ENCODE measurements around the gene CYP46A1. TPM values are rescaled to one million over a fixed set of nuclear protein-coding genes. Genes with fewer than 3 reads are reported as not detected.

Gene CYP46A1
- total RNA-seq, 4 donors from 2014 or later, result 0.04 to 1.1 TPM; not detected in 2

DNA sequence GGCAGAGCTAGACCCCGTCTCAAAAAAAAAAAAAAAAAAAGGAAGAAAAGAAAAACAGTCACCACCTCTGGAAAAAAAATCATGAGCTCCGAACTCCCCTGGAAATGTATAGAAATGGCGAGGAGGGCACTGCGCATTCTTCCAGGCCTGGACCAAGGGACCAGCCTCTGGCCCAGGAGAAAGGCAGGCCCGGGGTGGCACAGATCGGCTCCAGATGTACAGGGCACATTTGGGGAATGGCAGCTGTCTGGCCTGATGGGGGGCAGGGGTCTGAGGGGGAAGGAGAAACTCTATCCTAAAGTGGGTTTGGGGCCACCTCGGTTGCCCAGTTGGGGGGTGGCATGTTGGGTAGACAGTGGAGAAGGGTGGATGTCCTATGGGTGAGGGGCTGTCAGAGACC, 63.1 kb downstream of the CYP46A1 start:
- H3K4me3 ChIP-seq, result no peak overlapping the region

DNA sequence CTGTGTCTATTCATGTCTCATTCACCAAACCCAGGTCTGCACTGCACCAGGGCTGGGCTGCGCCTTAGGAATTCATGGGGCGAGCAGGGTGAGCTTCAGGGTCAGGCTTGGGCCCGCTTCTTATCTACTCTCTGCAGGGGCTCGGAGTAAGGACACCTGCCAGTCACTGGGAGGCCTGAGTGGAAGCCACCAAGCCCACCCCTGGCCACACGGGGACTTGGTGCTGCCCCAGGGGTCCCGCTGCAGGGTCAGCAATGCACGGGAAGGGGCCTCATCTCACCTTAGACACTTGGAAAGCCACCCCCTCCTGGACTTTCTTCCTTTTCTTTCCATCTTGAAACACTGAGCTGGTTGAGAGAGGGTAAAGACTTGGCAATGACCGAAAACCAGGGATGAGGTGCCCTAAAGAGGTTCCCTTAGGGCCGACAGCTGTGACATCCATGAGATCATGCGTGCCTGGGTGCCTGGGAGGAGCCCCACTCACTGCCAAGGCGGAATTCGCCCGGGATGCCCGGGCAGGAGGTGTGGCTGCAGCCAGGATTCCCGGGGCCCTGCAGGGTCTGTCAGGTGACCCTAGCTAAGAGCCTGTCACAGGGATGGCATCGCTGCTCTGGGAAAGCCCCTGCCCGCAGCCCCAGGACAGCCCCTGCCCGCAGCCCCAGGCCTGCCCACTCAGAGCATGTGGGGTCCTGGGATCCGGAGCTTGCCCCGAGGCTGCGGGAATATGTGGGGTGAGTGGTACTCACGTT, 63.7 kb downstream of the CYP46A1 start:
- Histone ChIP-seq H3K27me3 (peaks cover 0 to 54% (median 0%) of the 10 kb centered on the region in 4 donors), H3K4me3 (no peak overlapping the region), H3K4me1 (peaks cover 22 to 79% (median 32%) of the 10 kb centered on the region in 3 donors), H3K27ac (peak overlapping the region; percentile 17 to 85 (median 68)), H3K36me3 (no peaks in the 10 kb centered on the region), H3K9me3 (no peaks in the 10 kb centered on the region)
- intact Hi-C loops (cut with DNase I), result no loop called here
- TF ChIP-seq, protein P1, sequence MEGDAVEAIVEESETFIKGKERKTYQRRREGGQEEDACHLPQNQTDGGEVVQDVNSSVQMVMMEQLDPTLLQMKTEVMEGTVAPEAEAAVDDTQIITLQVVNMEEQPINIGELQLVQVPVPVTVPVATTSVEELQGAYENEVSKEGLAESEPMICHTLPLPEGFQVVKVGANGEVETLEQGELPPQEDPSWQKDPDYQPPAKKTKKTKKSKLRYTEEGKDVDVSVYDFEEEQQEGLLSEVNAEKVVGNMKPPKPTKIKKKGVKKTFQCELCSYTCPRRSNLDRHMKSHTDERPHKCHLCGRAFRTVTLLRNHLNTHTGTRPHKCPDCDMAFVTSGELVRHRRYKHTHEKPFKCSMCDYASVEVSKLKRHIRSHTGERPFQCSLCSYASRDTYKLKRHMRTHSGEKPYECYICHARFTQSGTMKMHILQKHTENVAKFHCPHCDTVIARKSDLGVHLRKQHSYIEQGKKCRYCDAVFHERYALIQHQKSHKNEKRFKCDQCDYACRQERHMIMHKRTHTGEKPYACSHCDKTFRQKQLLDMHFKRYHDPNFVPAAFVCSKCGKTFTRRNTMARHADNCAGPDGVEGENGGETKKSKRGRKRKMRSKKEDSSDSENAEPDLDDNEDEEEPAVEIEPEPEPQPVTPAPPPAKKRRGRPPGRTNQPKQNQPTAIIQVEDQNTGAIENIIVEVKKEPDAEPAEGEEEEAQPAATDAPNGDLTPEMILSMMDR (IDR thresholded peaks at IDR 0.05), result no peak
- TF ChIP-seq POLR2A (IDR thresholded peaks at IDR 0.05), result no peak
- 60 to 87% methylated on average over 6 to 10 of the region's 22 CpGs for WGBS, 2 donors
- DNase-seq, result no peak

More for the DNA sequence above, 63.1 kb downstream of the CYP46A1 start:
- Histone ChIP-seq H3K36me3 (no peaks in the 10 kb centered on the region), H3K9me3 (no peaks in the 10 kb centered on the region), H3K27ac (peak overlapping the region; percentile 17 to 85 (median 68)), H3K4me1 (peaks cover 16 to 73% (median 26%) of the 10 kb centered on the region in 3 donors), H3K27me3 (peaks cover 0 to 51% (median 0%) of the 10 kb centered on the region in 4 donors)
- 66 to 76% methylated on average over 6 to 7 of the region's 7 CpGs for WGBS, 2 donors
- no peak for DNase-seq
- intact Hi-C loops (cut with DNase I), result no loop called here
- TF ChIP-seq, protein P1 (IDR thresholded peaks at IDR 0.05), result no peak
- TF ChIP-seq POLR2A (IDR thresholded peaks at IDR 0.05), result no peak

DNA sequence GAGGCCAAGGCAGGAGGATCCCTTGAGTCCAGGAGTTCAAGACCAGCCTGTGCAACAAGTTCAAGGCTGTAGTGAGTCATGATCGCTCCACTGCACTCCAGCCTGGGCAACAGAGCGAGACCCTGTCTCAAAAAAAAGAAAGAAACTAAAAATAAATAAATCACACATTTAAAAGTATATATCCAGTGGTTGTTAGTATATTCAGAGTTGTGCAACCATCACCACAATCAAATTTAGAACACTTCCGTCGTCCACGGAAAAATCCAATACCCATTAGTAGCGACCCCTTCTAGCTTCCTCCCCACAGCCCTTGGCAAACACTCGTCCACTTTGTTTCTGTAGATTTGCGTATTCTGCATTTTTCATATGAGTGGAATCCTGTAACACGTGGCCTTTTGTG, 64.4 kb downstream of the CYP46A1 start:
- TF ChIP-seq, protein P1 (IDR thresholded peaks at IDR 0.05), result no peak
- TF ChIP-seq POLR2A (IDR thresholded peaks at IDR 0.05), result no peak

DNA sequence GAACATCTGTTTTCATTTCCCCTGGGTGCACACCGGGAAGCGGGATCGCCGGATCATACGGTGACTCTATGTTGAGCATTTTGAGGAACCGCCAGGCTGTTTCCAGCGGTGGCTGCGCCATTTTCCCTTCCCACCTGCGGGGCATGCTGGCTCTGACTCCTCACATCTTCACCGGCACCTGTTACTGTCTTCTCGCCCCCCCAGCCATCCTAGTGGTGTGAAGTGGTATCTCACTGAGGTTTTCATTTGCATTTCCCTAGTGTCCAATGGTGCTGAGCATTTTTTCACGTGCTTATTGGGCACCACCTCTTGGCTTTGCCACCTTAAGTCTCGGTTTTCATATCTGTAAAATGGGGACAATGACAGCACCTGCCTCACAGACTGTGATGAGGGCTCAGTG, 65.0 kb downstream of the CYP46A1 start:
- DNase-seq, result no peak
- Histone ChIP-seq H3K4me3 (no peak overlapping the region), H3K27me3 (peaks cover 0 to 59% (median 0%) of the 10 kb centered on the region in 4 donors), H3K9me3 (no peaks in the 10 kb centered on the region), H3K36me3 (no peaks in the 10 kb centered on the region), H3K4me1 (peaks cover 32 to 90% (median 46%) of the 10 kb centered on the region in 3 donors), H3K27ac (peak overlapping the region in 3 of 4 donors; percentile 36 to 88 (median 75))
- WGBS, 2 donors, result 74 to 78% methylated on average over 12 to 13 of the region's 13 CpGs
- TF ChIP-seq, protein P1 (IDR thresholded peaks at IDR 0.05), result peak in 1 of 6 experiments; percentile 27
- no peak for TF ChIP-seq POLR2A (IDR thresholded peaks at IDR 0.05)
- intact Hi-C loops (cut with DNase I), result no loop called here

More for the DNA sequence above, 64.4 kb downstream of the CYP46A1 start:
- H3K27ac ChIP-seq, result no peak overlapping the region
- H3K4me1 ChIP-seq, result peaks cover 27 to 87% (median 39%) of the 10 kb centered on the region in 3 donors
- intact Hi-C loops (cut with DNase I), result no loop called here
- peaks cover 0 to 53% (median 0%) of the 10 kb centered on the region in 4 donors for H3K27me3 ChIP-seq
- no peaks in the 10 kb centered on the region for H3K9me3 ChIP-seq
- 60 to 74% methylated on average over 9 of the region's 9 CpGs for WGBS, 2 donors
- H3K36me3 ChIP-seq, result no peaks in the 10 kb centered on the region
- DNase-seq, result no peak
- no peak overlapping the region for H3K4me3 ChIP-seq
